ENCODE data around the gene SLFN14.
A peak's percentile ranks its signal among the peaks of the same experiment; 100 is the strongest.
"Not testable (repeated sequence)": the region's sequence is repeated elsewhere in the genome, so short reads cannot be mapped to it uniquely, and the experiment has no call there.

SLFN14 gene

GRCh38 chr17:35540589-35541404 lies 19.8 kb downstream of the SLFN14 start:
- H3K4me3 ChIP-seq (ENCODE audit: control insufficient read depth, low read depth, low read length) = no peak overlapping the region
- DNase-seq (ENCODE audit: low read depth) = peak; percentile 25
- TF ChIP-seq CTCF (conservative IDR thresholded peaks at IDR 0.05; ENCODE audit: control insufficient read depth, insufficient read depth, low read depth, low read length) = no peak

GRCh38 chr17:35539659-35540026 lies 21.0 kb downstream of the SLFN14 start:
- no peak for TF ChIP-seq CTCF (conservative IDR thresholded peaks at IDR 0.05; ENCODE audit: control insufficient read depth, insufficient read depth, low read depth, low read length)

GRCh38 chr17:35537601-35538141 lies 22.9 kb downstream of the SLFN14 start, which contains the start of gene SLFN12L:
TSS of gene SLFN12L (minus strand) at chr17:35537678. CDS start at chr17:35522364, 15,314 bp downstream.
- no peak within 1 kb of the TSS for H3K4me3 ChIP-seq (ENCODE audit: control insufficient read depth, low read depth, low read length)
- no peak for TF ChIP-seq CTCF (conservative IDR thresholded peaks at IDR 0.05; ENCODE audit: control insufficient read depth, insufficient read depth, low read depth, low read length)
- DNase-seq (ENCODE audit: low read depth) = no peak

More at GRCh38 chr17:35539659-35540026, 21.0 kb downstream of the SLFN14 start:
- no peak overlapping the region for H3K4me3 ChIP-seq (ENCODE audit: control insufficient read depth, low read depth, low read length)
- no peak for DNase-seq (ENCODE audit: low read depth)

- no peak for DNase-seq (ENCODE audit: low read depth)
- TF ChIP-seq CTCF (conservative IDR thresholded peaks at IDR 0.05; ENCODE audit: control insufficient read depth, insufficient read depth, low read depth, low read length) = no peak
- H3K4me3 ChIP-seq (ENCODE audit: control insufficient read depth, low read depth, low read length) = no peak overlapping the region
Observed at GRCh38 chr17:35536664-35537171, 23.9 kb downstream of the SLFN14 start.

GRCh38 chr17:35535406-35535805 lies 25.2 kb downstream of the SLFN14 start:
- not testable (repeated sequence) for DNase-seq (ENCODE audit: low read depth); H3K4me3 ChIP-seq (ENCODE audit: control insufficient read depth, low read depth, low read length)

GRCh38 chr17:35534576-35535093 lies 26.0 kb downstream of the SLFN14 start:
- no peak for TF ChIP-seq CTCF (conservative IDR thresholded peaks at IDR 0.05; ENCODE audit: control insufficient read depth, insufficient read depth, low read depth, low read length)
- DNase-seq (ENCODE audit: low read depth) = no peak
- no peak overlapping the region for H3K4me3 ChIP-seq (ENCODE audit: control insufficient read depth, low read depth, low read length)

- no peak for TF ChIP-seq CTCF (conservative IDR thresholded peaks at IDR 0.05; ENCODE audit: control insufficient read depth, insufficient read depth, low read depth, low read length)
- no peak for DNase-seq (ENCODE audit: low read depth)
- no peak overlapping the region for H3K4me3 ChIP-seq (ENCODE audit: control insufficient read depth, low read depth, low read length)
Observed at GRCh38 chr17:35531160-35531559, 29.5 kb downstream of the SLFN14 start.

All from fibroblast of mammary gland (primary cell).